GM19463 (cell line): ENCODE results near the gene ALDH3A1.

Experiments
- ATAC-seq: cut with Tn5 transposase; IDR thresholded peaks from one replicate; pipeline ENCODE4 v1.9.1; 2021; ENCODE audit warnings: mild to moderate bottlenecking, moderate library complexity; ENCODE audit not compliant: unreplicated experiment

ALDH3A1 gene

GRCh38 chr17:19742495-19742894 lies 5.6 kb downstream of the ALDH3A1 start:
- ATAC-seq, result no peak

DNA sequence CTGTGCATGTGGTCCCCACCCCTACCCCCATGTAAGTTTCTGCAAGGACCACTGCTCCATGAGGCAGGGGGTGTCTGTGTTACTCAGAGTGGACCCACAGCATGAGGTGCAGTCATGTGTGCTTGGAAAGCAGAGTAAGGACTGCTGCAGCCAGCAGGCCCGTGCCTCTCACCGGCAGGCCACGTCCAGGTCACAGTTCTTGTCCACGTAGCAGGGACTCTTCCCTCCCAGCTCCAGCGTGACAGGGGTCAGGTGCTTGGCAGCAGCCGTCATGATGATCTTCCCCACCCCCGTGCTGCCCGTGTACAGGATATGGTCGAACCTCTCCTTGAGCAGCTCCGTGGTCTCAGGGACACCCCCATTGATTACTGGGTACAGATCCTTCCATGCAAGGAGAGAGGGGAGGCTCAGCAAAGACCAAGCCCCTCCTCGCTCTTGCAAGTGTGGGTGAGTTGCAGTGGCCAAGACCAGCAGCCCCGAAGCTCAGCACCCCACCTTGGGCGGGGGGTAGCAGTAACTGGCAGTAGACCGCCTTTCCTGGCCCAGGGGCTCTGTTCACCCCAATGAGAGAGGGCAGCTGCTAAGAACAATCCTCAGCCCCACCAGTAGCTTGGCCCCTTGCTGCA lies 6.2 kb downstream of the ALDH3A1 start:
- no peak for ATAC-seq

GRCh38 chr17:19740933-19741332 lies 7.2 kb downstream of the ALDH3A1 start:
- ATAC-seq, result no peak

- ATAC-seq, result no peak
These were observed 8.6 kb downstream of the ALDH3A1 start for GRCh38 chr17:19739241-19740201.

DNA sequence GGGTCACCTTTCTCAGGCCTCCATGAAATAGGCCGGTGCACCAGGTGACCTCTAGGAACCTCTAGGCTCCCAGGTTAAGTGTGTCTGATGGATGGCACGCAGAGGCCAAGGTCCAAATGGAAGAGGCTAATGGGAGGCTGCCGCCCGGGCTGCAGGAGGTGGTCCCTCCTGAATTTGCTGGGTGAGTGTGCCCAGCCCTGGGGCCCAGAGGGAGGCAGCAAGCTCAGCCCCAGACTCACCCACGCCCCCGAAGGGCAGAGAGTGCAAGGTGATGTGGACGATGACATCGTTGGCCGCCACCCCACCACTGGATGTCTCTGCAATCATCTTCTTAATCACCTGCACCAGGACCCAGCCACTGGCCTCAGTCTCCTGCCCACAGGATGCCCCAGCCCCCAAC lies 9.3 kb downstream of the ALDH3A1 start:
- ATAC-seq, result no peak

GRCh38 chr17:19738073-19738449 lies 10.0 kb downstream of the ALDH3A1 start:
- no peak for ATAC-seq

DNA sequence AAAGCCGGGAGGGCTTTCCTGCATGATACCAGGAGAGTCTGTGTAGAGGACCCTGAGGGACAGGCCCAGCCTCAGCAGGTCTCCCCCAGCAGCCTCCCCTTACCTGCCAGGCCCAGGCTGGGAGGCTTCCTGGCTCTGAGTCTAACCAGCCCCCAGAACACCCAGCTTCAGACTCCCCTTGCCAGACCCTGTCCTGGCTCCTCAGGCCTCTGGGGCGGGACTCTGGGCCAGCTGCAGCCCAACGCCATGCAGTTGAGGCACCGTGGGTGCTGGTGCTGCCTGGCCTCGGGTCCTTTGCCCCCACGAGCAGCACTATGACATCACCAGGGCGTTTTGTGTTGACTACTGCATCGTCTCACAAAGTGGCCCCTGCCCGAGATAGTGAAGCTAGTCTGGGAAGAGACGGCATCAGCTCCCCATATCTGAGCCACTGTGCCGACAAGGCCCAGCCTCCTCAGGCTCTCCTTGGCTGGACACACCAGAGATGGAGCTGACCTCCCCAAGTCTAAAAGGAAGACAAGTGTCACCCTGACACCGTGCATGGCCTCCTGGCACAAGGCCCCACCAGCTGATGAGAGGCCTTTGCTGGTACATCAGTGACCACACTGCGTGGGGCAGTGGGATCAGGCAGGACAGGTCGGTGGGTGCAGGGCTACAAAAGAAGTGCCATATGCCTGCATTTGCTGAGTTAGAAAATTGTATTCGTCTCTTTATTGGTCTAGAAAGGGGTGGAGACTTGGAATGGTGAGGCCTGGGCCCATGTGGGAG lies 10.6 kb downstream of the ALDH3A1 start:
- ATAC-seq, result no peak

GRCh38 chr17:19736071-19736470 lies 12.0 kb downstream of the ALDH3A1 start:
- ATAC-seq, result no peak

DNA sequence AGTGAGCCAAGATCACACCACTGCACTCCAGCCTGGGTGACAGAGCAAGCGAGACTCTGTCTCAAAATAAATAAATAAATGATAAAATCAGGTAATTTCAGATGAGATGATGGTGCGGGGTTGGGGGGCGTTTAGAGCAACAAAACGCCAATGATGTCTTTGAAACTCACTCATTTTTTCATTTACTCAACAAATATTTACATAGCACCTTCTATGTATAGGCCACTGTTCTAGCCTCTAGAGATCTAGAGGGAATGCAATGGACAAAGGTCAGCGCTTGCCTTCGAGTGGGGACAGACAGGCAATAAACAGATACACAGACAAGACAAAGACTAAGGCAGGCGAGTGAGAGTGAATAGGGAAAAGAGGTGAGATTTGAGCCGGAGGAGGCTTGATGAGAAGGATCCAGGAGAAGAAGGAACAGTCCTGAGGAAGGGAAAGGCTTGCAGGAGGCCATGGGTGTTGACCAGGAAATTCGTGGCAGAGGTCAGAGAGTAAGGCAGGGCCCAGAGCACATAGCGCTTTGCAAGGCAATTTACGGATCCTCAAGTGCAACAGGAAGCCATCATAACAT lies 14.1 kb downstream of the ALDH3A1 start:
- ATAC-seq, result no peak

- ATAC-seq, result no peak
These were observed 16.5 kb downstream of the ALDH3A1 start for GRCh38 chr17:19731626-19732025.

DNA sequence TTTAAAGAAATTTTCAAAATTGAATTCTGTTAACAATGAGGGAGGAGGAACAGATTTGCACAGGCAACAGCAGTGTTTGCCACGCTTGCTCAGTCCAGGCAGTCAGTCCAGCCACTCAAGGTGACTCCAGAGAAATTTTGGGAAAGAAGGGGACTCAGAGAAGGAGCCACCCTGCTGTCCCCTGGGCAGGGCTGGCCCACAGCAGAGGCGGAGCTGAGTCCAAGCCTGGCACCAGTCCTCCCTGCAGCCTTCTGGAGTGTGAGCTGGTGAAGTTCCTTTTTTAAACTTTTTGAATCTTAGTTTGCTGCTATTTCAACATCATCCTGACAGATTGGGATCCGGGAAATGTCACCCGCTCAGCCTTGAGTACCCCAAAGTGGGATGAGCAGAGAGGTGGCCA lies 17.3 kb downstream of the ALDH3A1 start:
- ATAC-seq, result no peak

DNA sequence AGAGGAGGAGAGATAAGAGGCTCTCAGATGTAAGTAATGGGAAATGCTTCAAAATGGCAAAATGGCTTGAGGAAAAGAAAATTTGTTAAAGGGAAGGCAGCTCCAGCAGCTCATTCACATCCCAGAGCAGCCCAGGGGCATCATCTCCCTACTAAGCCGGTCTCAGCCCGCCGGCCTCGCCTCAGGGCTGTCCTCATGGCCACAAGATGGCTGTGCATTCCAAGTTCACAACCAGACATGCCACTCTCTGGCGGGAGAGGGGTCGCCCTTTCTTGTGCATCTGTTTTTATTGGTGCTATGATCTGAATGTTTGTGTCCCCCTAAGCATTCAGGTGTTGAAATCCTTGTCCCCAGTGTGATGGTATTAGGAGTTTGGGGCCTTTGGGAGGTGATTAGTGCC lies 18.2 kb downstream of the ALDH3A1 start:
- no peak for ATAC-seq

GRCh38 chr17:19728084-19728495 lies 20.0 kb downstream of the ALDH3A1 start:
- ATAC-seq, result no peak

DNA sequence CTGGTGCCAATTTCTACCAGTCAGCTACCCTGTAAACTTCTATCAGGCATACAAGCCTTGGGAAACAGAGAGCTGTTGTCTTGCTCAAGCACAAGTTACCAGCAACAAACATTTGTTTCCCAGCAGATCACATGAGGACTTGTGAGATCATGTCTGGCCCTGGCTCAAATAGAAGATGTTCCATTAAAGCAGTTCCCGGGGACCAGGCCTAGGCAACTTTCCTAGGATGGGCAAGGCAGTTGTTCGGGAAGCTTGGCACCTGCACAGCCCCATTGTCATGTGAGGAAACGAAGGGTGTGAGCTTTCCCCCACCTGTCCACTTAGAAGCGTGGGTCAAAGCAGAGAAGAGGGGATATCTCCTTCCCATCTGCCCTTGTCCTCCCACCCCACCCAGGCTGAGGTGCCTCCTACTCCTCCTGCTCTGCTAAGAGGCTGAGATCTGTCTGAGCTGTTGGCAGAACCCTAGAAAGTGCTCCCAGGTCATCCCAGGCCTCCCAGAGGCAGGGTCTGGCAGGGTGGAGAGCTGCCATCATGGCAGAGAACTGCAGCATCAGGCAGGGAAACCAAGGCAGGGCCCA lies 20.5 kb downstream of the ALDH3A1 start:
- ATAC-seq, result no peak

DNA sequence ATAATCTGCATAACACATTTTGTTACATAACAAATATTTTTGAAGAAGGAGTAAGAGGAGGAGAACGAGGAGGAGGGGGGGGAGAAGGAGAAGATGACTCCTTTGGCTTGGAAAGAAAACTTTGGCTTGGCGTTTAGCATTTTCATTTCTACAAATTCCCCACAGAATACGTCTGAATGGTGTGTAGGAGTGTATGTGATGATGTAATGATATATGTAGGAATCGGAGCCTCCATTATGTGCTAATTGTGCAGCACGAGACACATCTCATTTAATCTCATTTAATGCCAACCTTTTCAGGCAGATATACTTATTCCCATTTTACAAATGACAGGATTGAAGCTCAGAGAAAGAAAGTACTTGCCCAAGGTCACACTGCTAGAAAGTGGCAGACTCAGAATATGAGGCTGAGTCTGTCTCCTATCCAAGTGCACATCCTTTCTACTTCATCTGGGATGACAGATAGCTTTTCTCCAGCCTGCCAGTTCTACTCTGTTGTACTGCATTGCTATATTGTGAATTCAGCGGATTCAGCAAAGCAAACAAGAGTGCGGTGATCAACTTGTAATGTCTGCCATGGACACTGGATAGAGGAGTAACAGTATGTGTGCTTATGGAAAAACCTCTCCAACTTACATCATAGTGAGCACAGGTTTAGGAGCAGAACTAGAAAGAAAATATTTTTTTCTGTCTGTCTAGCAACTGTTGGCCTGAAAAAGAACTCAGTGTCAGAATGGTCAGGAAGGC lies 21.3 kb downstream of the ALDH3A1 start:
- ATAC-seq, result no peak

GRCh38 chr17:19725486-19725885 lies 22.6 kb downstream of the ALDH3A1 start:
- no peak for ATAC-seq

DNA sequence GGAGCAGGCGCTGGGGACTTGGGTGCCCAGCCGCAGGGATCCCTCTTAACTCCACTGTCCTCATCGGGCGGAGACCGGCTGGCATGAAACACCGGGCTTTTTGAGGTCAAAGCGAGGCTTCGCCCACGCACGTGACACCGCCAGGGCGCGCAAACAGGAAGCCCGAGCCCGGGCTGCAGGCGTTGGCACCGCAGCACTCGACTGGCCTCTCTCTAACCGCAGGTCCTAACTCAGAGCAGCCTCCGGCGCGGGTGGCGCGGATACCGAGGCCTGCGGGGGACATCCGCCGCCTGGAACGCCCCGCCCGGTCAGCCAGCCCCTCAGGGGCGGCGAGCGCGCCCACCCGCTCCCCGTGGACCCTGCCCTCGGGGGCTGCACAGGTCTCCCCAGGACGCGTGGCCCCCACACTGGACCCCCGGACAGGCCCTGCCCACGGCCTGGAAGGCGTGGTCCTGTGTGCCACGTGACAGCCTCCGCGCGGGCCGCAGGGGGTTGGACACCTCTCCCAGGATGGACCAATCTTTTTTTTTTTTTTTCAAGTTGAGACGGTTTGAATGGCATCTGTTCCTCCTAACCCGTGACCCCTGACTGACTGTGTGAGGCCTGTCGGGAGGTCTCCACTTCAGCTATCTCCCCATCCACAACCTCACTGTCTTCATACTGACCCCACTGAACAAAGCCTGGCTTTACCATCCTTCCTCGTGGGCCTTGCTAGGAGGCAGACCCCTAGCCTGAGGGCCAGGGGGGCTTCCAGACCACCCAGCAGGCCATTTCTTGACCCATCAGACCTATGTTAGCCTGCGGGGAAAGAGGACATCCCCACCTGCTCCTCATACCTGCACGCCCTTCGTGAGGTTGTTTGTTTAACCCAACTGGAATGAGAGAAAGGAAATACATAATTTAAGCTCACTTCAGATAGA lies 23.3 kb downstream of the ALDH3A1 start:
- no peak for ATAC-seq

- ATAC-seq, result no peak
These were observed 24.1 kb downstream of the ALDH3A1 start for GRCh38 chr17:19723964-19724363.
